Measurements from ENCODE around the gene NUP50. TPM values are rescaled to one million over a fixed set of nuclear protein-coding genes. Genes with fewer than 3 reads are reported as not detected.

NUP50 gene
- total and polyA plus RNA-seq, 2 of the 13 experiments (the other 11 are each of a cell fraction or from before 2014, with no cell fraction given): 14.2 to 52.4 TPM

- TF ChIP-seq ZNF350 (CRISPR knock-in tag; IDR thresholded peaks at IDR 0.05; ENCODE audit: borderline replicate concordance, low read depth) (peak; percentile 77), FOXP1 (IDR thresholded peaks at IDR 0.05) (no peak), FOXP1 (CRISPR knock-in tag; IDR thresholded peaks at IDR 0.05) (peak; percentile 56), ZSCAN25 (CRISPR knock-in tag; IDR thresholded peaks at IDR 0.05) (peak; percentile 67; the same call in 1 of the 2 replicates), ZNF18 (CRISPR knock-in tag; IDR thresholded peaks at IDR 0.05; ENCODE audit: insufficient replicate concordance) (peak; percentile 67), SKI (IDR thresholded peaks at IDR 0.05; ENCODE audit: partially characterized antibody) (peak; percentile 58), ZNF773 (CRISPR knock-in tag; IDR thresholded peaks at IDR 0.05; ENCODE audit: borderline replicate concordance) (0 out of 2 replicates have a peak, but pooled peaks have one; percentile 59), AHDC1 (CRISPR knock-in tag; IDR thresholded peaks at IDR 0.05; ENCODE audit: borderline replicate concordance) (peak; percentile 35; the same call in 1 of the 2 replicates), NR0B2 (CRISPR knock-in tag; IDR thresholded peaks at IDR 0.05) (peak; percentile 97), CTCF (CRISPR knock-in tag; IDR thresholded peaks at IDR 0.05) (peak; percentile 49), TBX2 (CRISPR knock-in tag; IDR thresholded peaks at IDR 0.05; ENCODE audit: borderline replicate concordance) (peak; percentile 100), PCBP2 (optimal IDR thresholded peaks at IDR 0.05; ENCODE audit: low read depth, low read length, poor library complexity, severe bottlenecking) (no peak), ZBTB1 (CRISPR knock-in tag; IDR thresholded peaks at IDR 0.05; ENCODE audit: borderline replicate concordance) (no peak), MATR3 (CRISPR knock-in tag; IDR thresholded peaks at IDR 0.05) (no peak), HNF4G (IDR thresholded peaks at IDR 0.05; ENCODE audit: borderline replicate concordance, low read depth, low read length) (no peak), HNF4G (CRISPR knock-in tag; IDR thresholded peaks at IDR 0.05; ENCODE audit: borderline replicate concordance, low read depth) (no peak), TEAD2 (CRISPR knock-in tag; IDR thresholded peaks at IDR 0.05) (peak; percentile 84; the same call in 1 of the 2 replicates), REL (CRISPR knock-in tag; conservative IDR thresholded peaks at IDR 0.05) (peak; percentile 98), EEA1 (CRISPR knock-in tag; IDR thresholded peaks at IDR 0.05; ENCODE audit: borderline replicate concordance) (peak; percentile 92; the same call in 1 of the 2 replicates)
Measured at GRCh38 chr22:45163451-45164269, at the start of gene NUP50 (continued).
